HG03521 (cell line): ENCODE results near the gene MMP1.

ENCODE experiments used
- ATAC-seq: cut with Tn5 transposase; IDR thresholded peaks from one replicate; pipeline ENCODE4 v1.9.1; 2021; ENCODE audit warnings: mild to moderate bottlenecking, moderate library complexity; ENCODE audit not compliant: unreplicated experiment

MMP1 gene

GRCh38 chr11:102798012-102798746 is at the start of gene MMP1:
TSS of gene MMP1 (minus strand) at chr11:102798160. CDS start at chr11:102798092, 68 bp downstream.
- no peak for ATAC-seq

DNA sequence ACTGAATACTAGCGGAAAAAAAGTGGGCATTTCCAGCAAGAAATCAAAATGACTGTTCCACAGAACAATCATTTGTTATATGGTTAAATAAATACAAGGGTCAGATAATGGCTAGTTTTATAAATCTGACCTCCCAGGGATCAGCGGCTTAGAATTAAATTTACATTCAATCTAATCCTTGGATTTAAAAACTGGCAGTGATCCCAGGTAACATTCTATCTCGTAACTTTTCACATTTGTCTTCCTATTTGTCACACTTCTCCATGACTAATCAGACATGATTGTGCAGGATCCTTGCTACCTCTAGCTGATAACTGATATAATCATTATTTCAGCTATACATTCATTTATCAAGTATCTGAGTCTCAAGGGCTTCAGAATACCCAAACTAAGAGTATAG is 48.3 kb upstream of the MMP1 start:
- no peak for ATAC-seq

- no peak for ATAC-seq
These were observed 45.5 kb upstream of the MMP1 start, which contains the start of gene MMP3 for GRCh38 chr11:102843489-102843888. TSS of gene MMP3 (minus strand) at chr11:102843609. CDS start at chr11:102843546, 63 bp downstream.

GRCh38 chr11:102842930-102843329 is 45.0 kb upstream of the MMP1 start:
- ATAC-seq: no peak

- no peak for ATAC-seq
These were observed 42.1 kb upstream of the MMP1 start for GRCh38 chr11:102840018-102840417.

GRCh38 chr11:102837646-102838045 is 39.7 kb upstream of the MMP1 start:
- no peak for ATAC-seq

- ATAC-seq: no peak
These were observed 39.2 kb upstream of the MMP1 start for GRCh38 chr11:102837156-102837555.

GRCh38 chr11:102836290-102836875 is 38.4 kb upstream of the MMP1 start:
- no peak for ATAC-seq

DNA sequence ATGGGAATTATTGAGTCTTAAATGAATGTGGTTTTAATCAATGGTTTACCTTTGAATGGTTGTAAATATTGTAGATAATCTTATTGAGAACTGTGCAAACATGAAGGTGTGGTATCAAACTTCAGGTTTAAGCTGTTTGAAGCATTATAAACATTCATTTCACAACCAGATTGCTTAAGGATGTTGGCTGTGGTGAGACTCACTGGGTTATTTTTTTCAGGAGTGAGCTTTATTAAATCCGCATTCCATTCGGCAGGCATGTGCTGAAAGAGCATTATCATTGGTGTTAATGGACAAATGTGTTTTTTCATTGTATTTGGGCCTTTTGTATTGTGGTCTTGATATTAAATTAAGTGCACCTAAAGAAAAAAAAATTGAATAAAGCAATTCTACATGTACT is 35.8 kb upstream of the MMP1 start:
- ATAC-seq: no peak

DNA sequence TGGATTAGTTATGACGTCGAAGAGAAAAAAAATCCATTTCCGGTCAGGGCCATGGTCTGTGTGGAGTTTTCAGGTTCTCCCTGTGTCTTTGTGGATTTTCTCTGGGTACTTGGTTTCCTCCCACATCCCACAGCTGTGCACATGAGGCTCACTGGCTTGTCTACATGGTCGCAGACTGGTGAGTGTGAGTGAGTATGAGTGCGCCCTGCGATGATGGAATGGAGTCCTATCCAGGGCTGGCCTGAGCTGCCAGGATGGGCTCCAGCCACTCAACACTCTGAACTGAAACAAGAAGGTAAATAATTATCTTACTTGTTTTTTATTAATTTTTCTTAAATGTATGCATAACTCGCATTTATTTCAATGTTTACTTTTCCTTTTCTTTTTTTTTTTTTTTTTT is 34.7 kb upstream of the MMP1 start:
- no peak for ATAC-seq

- ATAC-seq: no peak
These were observed 33.8 kb upstream of the MMP1 start for GRCh38 chr11:102831489-102832440.

DNA sequence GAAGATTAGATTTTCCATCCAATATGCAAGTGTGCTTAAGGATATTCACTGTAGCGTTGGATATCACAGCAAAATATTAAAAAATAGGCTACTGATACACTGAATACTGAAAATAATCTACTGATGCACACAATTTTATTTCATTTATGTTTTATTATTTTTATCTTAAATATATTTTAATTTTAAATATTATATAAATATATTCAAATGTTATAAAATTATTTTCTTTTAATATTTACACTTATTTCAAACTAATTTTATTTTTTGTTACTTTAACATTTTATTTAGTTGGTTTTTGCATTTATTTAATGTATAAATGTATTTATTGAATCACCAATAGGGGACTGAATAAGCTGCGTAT is 33.1 kb upstream of the MMP1 start:
- no peak for ATAC-seq

DNA sequence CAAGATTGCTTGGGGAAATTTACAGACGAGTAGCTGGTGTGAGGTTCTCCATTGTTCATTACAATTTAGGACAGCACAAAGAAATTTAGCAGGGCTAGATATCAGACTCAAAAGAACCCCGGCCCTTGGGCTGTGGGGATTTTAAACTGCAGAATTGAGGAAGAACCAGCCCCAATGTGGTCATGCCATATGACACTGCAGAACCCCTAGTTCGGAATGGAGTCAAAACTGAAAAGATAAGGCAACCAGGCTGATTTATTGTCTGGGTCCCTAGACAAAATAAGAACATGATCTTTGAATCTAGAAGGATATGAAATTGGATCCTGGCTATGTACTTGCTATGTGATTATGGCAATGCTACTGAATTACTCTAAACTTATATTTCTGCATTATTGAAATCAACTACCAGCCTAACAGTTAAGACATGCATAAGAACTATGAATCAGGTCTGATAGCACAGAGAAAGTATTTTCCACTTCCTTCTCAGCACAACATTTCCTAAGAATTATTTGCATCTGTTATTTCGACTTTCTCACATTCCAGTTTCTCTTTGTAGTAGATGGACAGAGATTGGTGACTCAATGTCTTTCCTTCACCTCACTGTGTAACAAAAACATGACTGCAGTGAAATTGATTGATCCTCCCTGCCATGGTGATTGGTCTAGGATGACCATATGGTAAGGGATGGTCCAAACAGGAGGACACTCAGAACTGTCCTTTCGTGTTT is 32.2 kb upstream of the MMP1 start:
- ATAC-seq: no peak

GRCh38 chr11:102829316-102830000 is 31.5 kb upstream of the MMP1 start:
- ATAC-seq: no peak

DNA sequence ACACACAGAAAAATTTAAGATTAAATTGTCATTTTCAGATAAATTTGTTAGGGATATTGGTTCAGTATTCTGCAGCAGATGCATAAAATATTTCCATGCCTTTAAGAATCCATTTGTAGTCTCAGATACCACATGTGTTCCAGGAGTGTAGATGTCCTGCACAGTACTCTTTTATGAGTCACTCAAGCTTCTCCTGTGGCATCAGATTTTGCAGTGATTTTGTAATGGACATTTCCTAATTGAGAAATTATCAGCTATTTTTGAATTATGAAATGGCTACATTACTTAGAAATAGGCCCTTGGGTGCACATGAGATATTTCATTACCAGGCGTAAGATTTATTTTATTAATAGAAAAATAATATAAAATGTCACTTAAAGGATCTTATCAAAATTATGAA is 26.6 kb upstream of the MMP1 start:
- ATAC-seq: no peak

DNA sequence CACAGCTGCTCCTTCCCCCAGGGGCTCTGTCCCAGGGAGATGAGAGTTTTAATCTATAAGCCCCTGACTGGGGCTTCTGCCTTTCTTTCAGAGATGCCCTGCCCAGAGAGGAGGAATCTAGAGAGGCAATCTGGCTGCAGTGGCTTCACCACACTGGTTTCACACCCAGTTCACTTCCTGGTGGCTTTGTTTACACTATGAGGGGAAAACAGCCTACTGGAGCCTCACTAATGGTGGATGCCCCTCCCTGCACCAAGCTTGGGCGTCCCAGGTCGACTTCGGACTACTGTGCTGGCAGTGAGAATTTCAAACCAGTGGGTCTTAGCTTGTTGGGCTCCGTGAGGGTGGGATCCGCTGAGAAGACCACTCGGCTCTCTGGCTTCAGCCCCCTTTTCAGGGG is 21.5 kb upstream of the MMP1 start:
- no peak for ATAC-seq

GRCh38 chr11:102813484-102813883 is 15.5 kb upstream of the MMP1 start:
- no peak for ATAC-seq

DNA sequence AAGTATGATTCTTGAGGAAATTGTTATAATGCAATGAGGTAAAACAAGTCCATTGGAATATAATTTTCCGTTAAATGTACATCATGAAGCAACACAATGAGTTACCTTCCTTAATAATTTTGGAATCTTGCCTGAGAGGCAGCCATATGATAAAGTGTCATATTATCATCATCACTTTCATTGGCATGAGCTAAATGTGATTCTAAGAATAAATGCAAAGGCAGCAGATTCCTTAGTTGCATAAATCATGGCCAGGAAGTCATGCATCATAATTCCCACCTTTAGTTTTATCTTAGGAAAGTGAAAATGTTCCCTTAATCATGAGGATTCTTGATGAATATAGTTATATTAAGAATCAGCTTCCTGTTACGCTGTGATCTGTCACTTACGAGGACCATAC is 14.2 kb upstream of the MMP1 start:
- ATAC-seq: no peak

GRCh38 chr11:102810950-102811660 is 13.1 kb upstream of the MMP1 start:
- ATAC-seq: no peak

- ATAC-seq: no peak
These were observed 12.0 kb upstream of the MMP1 start for GRCh38 chr11:102809971-102810370.
